Ovary (tissue), 9 donors: ENCODE measurements around the gene CHRM4. TPM values are rescaled to one million over a fixed set of nuclear protein-coding genes. Genes with fewer than 3 reads are reported as not detected.

Source experiments
- DNase-seq, 5 donors: peaks; one replicate each; pipeline ENCODE4 v3.0.0-alpha.2; 2019 to 2020
- H3K27ac ChIP-seq, 2 donors: fragments of 200-600 bp; one replicate each; pipeline versions ENCODE4 v1.5.1 to v1.8.0; 2019 to 2022
- H3K27me3 ChIP-seq: fragments of 200-600 bp; one replicate; pipeline ENCODE4 v1.8.0; 2022
- H3K36me3 ChIP-seq: fragments of 200-600 bp; sonication (generic); one replicate; pipeline ENCODE4 v1.5.1; 2019
- H3K4me1 ChIP-seq: one replicate; pipeline ENCODE4 v1.8.1; 2013; ENCODE audit warnings: mild to moderate bottlenecking, moderate library complexity; ENCODE audit not compliant: insufficient read depth
- H3K4me3 ChIP-seq: fragments of 200-600 bp; sonication (generic); one replicate; pipeline ENCODE4 v1.5.1; 2017
- H3K9me3 ChIP-seq, 2 donors: fragments of 200-600 bp in 1 of 2; sonication (generic) in 1 of 2; one replicate each; pipeline versions ENCODE4 v1.5.1 to v1.8.1; 2013 to 2019; ENCODE audit warnings: mild to moderate bottlenecking in 1 of 2, moderate library complexity in 1 of 2
- CTCF ChIP-seq, 3 donors: fragments of 450-650 bp in 2 of 3; fragments of 200-600 bp in 1 of 3; IDR thresholded peaks; one replicate each; pipeline versions ENCODE4 v1.5.1 to v1.8.0; 2016 to 2022; ENCODE audit warnings: antibody characterized with exemption in 3 of 3, mild to moderate bottlenecking in 1 of 3
- EP300 ChIP-seq: sonication (generic); formaldehyde crosslinking; IDR thresholded peaks from one replicate; pipeline ENCODE4 v1.6.1; 2017; ENCODE audit warnings: antibody characterized with exemption
- POLR2A ChIP-seq: fragments of 450-650 bp; IDR thresholded peaks from one replicate; pipeline ENCODE4 v1.6.1; 2017; ENCODE audit warnings: antibody characterized with exemption, mild to moderate bottlenecking, moderate library complexity
- WGBS, 3 donors: extraction: QIAGEN DNeasy Blood & Tissue Kit in 1 of 3; methylation state at CpG; one replicate each; pipeline versions ENCODE4 v1.1.5 to v1.1.7; 2013 to 2017; 5-methylcytosine and 5-hydroxymethylcytosine counted together
- intact Hi-C, 4 donors: fragments of 100-400 bp; cut with DNase I; formaldehyde crosslinking; loops; one replicate each; pipeline versions ENCODE4 v1.11.0 to v1.15.1; 2022 to 2023
- polyA plus RNA-seq, 2 donors: library from polyadenylated mRNA; stranded (reverse); fragments of 200-250 nt in 1 of 2; fragments of 350-450 nt in 1 of 2; fragmentation: Illumina TruSeq in 1 of 2; extraction: RNeasy Lipid Tissue Mini Kit (QIAGEN cat#74804) in 1 of 2; gene quantifications; one replicate each; pipeline ENCODE4 v1.2.3, GENCODE V29; 2013 to 2014
- total RNA-seq, 7 donors: library from RNA; depleted of rRNA in 2 of 7; stranded (reverse); fragments of >200 nt in 2 of 7; fragmentation: NEBNext Ultra II Directional in 3 of 7; extraction: Animal tissue kit (Norgen Biotek cat#: 25700) in 3 of 7; gene quantifications; one replicate each; pipeline versions ENCODE4 v1.1.0 to v1.2.4, GENCODE V29; 2016 to 2023
- donor health status: DM: no; HTN: no; CAD: no; lungs with moderate emphysema.
- donor health status: DM: no; HTN: no; CAD: no.
- donor health status: Bipolar disorder and iron deficiency.
- donor health status: DM: yes; HTN: yes; CAD: no.
- donor health status: DM: no; HTN: no; CAD: no.
- donor health status: DM: yes; HTN: yes; CAD: no.

The CHRM4 gene
- total and polyA plus RNA-seq, 9 donors = 0.16 to 0.42 (median 0.21) TPM; not detected in 3

- no peak for TF ChIP-seq EP300
- intact Hi-C loops = no loop called here
- Histone ChIP-seq H3K9me3 (no peaks in the 10 kb centered on the region), H3K4me1 (peaks cover 5% of the 10 kb centered on the region), H3K27me3 (no peaks in the 10 kb centered on the region), H3K4me3 (no peak overlapping the region), H3K36me3 (no peaks in the 10 kb centered on the region), H3K27ac (no peak overlapping the region)
- 52 to 65% (median 56%) methylated on average over 9 of the region's 9 CpGs for WGBS, 3 donors
- DNase-seq = no peak
Observed at GRCh38 chr11:46338636-46338987, 53.0 kb downstream of the CHRM4 start.

- WGBS, 3 donors = 91 to 92% (median 91%) methylated on average over 13 of the region's 13 CpGs
- Histone ChIP-seq H3K27me3 (no peaks in the 10 kb centered on the region), H3K27ac (no peak overlapping the region), H3K9me3 (no peaks in the 10 kb centered on the region), H3K36me3 (no peaks in the 10 kb centered on the region), H3K4me1 (peaks cover 4% of the 10 kb centered on the region), H3K4me3 (no peak overlapping the region)
- intact Hi-C loops = no loop called here
- DNase-seq = no peak
- TF ChIP-seq CTCF (IDR thresholded peaks at IDR 0.05) (no peak), POLR2A (no peak)
Observed at GRCh38 chr11:46337626-46338345, 53.8 kb downstream of the CHRM4 start.

GRCh38 chr11:46336563-46337180 is 54.9 kb downstream of the CHRM4 start:
- Histone ChIP-seq H3K27ac (no peak overlapping the region), H3K4me1 (peaks cover under 1% of the 10 kb centered on the region), H3K27me3 (no peaks in the 10 kb centered on the region), H3K9me3 (no peaks in the 10 kb centered on the region), H3K4me3 (no peak overlapping the region), H3K36me3 (no peaks in the 10 kb centered on the region)
- WGBS, 3 donors = 78 to 90% (median 88%) methylated on average over 12 of the region's 12 CpGs
- DNase-seq = no peak
- intact Hi-C loops = no loop called here
- no peak for TF ChIP-seq CTCF (IDR thresholded peaks at IDR 0.05)
- TF ChIP-seq EP300 = no peak
- TF ChIP-seq POLR2A = no peak

GRCh38 chr11:46335890-46336562 is 55.5 kb downstream of the CHRM4 start:
- 91 to 93% (median 93%) methylated on average over 11 of the region's 11 CpGs for WGBS, 3 donors
- TF ChIP-seq CTCF (IDR thresholded peaks at IDR 0.05) = no peak
- TF ChIP-seq EP300 = no peak
- no peak for TF ChIP-seq POLR2A
- H3K9me3 ChIP-seq = no peaks in the 10 kb centered on the region
- H3K4me1 ChIP-seq = no peaks in the 10 kb centered on the region
- H3K27ac ChIP-seq = no peak overlapping the region
- intact Hi-C loops = no loop called here
- no peaks in the 10 kb centered on the region for H3K27me3 ChIP-seq
- H3K36me3 ChIP-seq = no peaks in the 10 kb centered on the region
- DNase-seq = no peak
- H3K4me3 ChIP-seq = no peak overlapping the region

GRCh38 chr11:46335271-46335670 is 56.3 kb downstream of the CHRM4 start:
- Histone ChIP-seq H3K36me3 (no peaks in the 10 kb centered on the region), H3K27ac (no peak overlapping the region), H3K4me3 (no peak overlapping the region), H3K4me1 (peaks cover 5% of the 10 kb centered on the region), H3K27me3 (no peaks in the 10 kb centered on the region), H3K9me3 (no peaks in the 10 kb centered on the region)
- no peak for DNase-seq
- intact Hi-C loops = no loop called here
- no peak for TF ChIP-seq POLR2A
- no peak for TF ChIP-seq EP300
- no peak for TF ChIP-seq CTCF (IDR thresholded peaks at IDR 0.05)
- 92 to 95% (median 95%) methylated on average over 6 of the region's 6 CpGs for WGBS, 3 donors
